ENCODE results near the gene ICAM4. TPM values are rescaled to one million over a fixed set of nuclear protein-coding genes. Genes with fewer than 3 reads are reported as not detected.

ICAM4 gene
- total and polyA plus RNA-seq, 2 donors (not counting 3 experiments of a cell fraction or from before 2014, with no cell fraction given): 0.44 to 0.49 TPM

DNA sequence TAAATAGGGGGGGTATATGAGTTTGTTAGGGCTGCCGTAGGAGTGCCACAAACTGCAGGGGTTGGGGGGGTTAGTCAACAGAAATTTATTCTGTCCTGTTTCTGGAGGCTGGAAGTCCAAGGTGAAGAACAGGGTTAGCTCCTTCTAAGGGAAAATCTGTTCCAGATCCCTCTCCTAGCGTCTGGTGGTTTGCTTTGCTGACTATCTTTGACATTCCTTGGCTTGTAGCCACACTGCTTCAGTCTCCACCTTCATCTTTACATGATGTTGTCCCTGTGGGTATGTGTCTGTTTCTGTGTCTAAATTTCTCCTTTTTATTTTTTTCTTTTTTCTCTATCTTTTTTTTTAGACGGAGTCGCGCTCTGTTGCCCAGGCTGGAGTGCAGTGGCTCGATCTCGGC, 24.0 kb upstream of the ICAM4 start:
- H3K4me2 ChIP-seq (ENCODE audit: insufficient read depth, low read length): no peak overlapping the region
- no TSS peak for BruUV-seq (replicated peaks)
- POLR2A ChIA-PET: no interaction called here
- no peaks in the 10 kb centered on the region for H4K20me1 ChIP-seq (replicated peaks; ENCODE audit: control insufficient read depth, extremely low read depth, insufficient read depth, low read length)
- H3K27ac ChIP-seq (ENCODE audit: insufficient read depth, low read depth, low read length): no peak overlapping the region
- peaks cover 0 to 5% of the 10 kb centered on the region in 2 experiments for H3K36me3 ChIP-seq (ENCODE audit: control insufficient read depth in 2 of 2, extremely low read depth in 1 of 2, insufficient read depth in 2 of 2, low read length in 2 of 2)
- intact Hi-C loops (cut with micrococcal nuclease): no loop called here
- CTCF ChIA-PET: interaction anchor here (0.6 to 10.0 kb wide), 2 partner anchors 44 to 127 kb away, joined by 4 to 606 read pairs; no protein-coding TSS in a partner anchor
- no peak overlapping the region for H2AFZ ChIP-seq (ENCODE audit: low read depth, low read length)
- peaks cover under 1% of the 10 kb centered on the region for H3K4me1 ChIP-seq (ENCODE audit: control insufficient read depth, extremely low read depth, insufficient read depth, low read length)
- no peaks in the 10 kb centered on the region for H3K27me3 ChIP-seq (ENCODE audit: control insufficient read depth in 2 of 2, insufficient read depth in 2 of 2, low read length in 2 of 2)
- FAIRE-seq (no peak), DNase-seq (ENCODE audit: low read depth, low spot score) (no peak)
- dilution Hi-C loops (cut with MboI; ENCODE audit: extremely low pct_ligation_motif_present, low sequenced_read_pairs): no loop called here
- no peak overlapping the region for H3K9ac ChIP-seq (replicated peaks; ENCODE audit: extremely low read depth, insufficient read depth, low read length)
- H3K4me3 ChIP-seq (replicated peaks in 1 of 3; ENCODE audit: insufficient read depth in 1 of 3, low read depth in 1 of 3, low read length in 3 of 3): no peak overlapping the region
- no peaks in the 10 kb centered on the region for H3K79me2 ChIP-seq (ENCODE audit: control insufficient read depth, insufficient read depth, low read length)
- TF ChIP-seq EZH2 (IDR thresholded peaks at IDR 0.05; ENCODE audit: borderline replicate concordance, low read depth, low read length, severe bottlenecking) (no peak), GATA2 (IDR thresholded peaks at IDR 0.05; ENCODE audit: insufficient read depth, insufficient read length, low read depth, low read length) (no peak)
- H3K9me1 ChIP-seq (replicated peaks; ENCODE audit: control insufficient read depth, extremely low read depth, insufficient read depth, low read length): no peaks in the 10 kb centered on the region
- H3K9me3 ChIP-seq (replicated peaks; ENCODE audit: control insufficient read depth, insufficient read depth, low read length): no peaks in the 10 kb centered on the region

DNA sequence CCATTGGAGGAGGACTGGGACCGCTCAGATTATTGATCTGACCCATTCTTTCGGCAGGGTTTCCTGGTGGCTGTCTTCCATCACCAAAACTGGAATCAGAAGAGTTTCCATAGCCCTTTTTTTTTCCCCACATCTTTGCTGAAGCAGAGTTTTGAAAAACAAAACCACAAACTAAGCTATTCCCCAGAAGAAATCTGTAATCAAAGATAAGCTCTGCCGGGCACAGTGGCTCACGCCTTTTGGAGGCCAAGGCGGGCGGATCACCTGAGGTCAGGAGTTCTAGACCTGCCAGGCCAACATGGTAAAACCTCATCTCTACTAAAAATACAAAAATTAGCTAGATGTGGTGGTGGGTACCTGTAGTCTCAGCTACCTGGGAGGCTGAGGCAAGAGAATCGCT, 20.0 kb upstream of the ICAM4 start:
- CTCF ChIA-PET: interaction anchor here (0.8 to 9.0 kb wide), 5 partner anchors 8 to 137 kb away, joined by 3 to 411 read pairs (median 4); partner anchors contain the start of gene TYK2
- dilution Hi-C loops (cut with MboI; ENCODE audit: extremely low pct_ligation_motif_present, low sequenced_read_pairs): no loop called here

More for the DNA sequence above, 20.0 kb upstream of the ICAM4 start:
- POLR2A ChIA-PET: interaction anchor here (0.7 kb wide), 1 partner anchor 74 kb away, joined by 4 read pairs; no protein-coding TSS in a partner anchor
- DNase-seq (ENCODE audit: low read depth, low spot score) (no peak), FAIRE-seq (no peak)
- Histone ChIP-seq H3K79me2 (ENCODE audit: control insufficient read depth, insufficient read depth, low read length) (no peaks in the 10 kb centered on the region), H3K9me3 (replicated peaks; ENCODE audit: control insufficient read depth, insufficient read depth, low read length) (no peaks in the 10 kb centered on the region), H3K36me3 (ENCODE audit: control insufficient read depth in 2 of 2, extremely low read depth in 1 of 2, insufficient read depth in 2 of 2, low read length in 2 of 2) (no peaks in the 10 kb centered on the region), H3K4me1 (ENCODE audit: control insufficient read depth, extremely low read depth, insufficient read depth, low read length) (peaks cover 34% of the 10 kb centered on the region), H3K4me3 (replicated peaks in 1 of 3; ENCODE audit: insufficient read depth in 1 of 3, low read depth in 1 of 3, low read length in 3 of 3) (no peak overlapping the region), H4K20me1 (replicated peaks; ENCODE audit: control insufficient read depth, extremely low read depth, insufficient read depth, low read length) (no peaks in the 10 kb centered on the region), H3K27ac (ENCODE audit: insufficient read depth, low read depth, low read length) (no peak overlapping the region), H2AFZ (ENCODE audit: low read depth, low read length) (no peak overlapping the region), H3K4me2 (ENCODE audit: insufficient read depth, low read length) (no peak overlapping the region), H3K9ac (replicated peaks; ENCODE audit: extremely low read depth, insufficient read depth, low read length) (no peak overlapping the region), H3K9me1 (replicated peaks; ENCODE audit: control insufficient read depth, extremely low read depth, insufficient read depth, low read length) (no peaks in the 10 kb centered on the region), H3K27me3 (ENCODE audit: control insufficient read depth in 2 of 2, insufficient read depth in 2 of 2, low read length in 2 of 2) (no peaks in the 10 kb centered on the region)
- TF ChIP-seq FOS (IDR thresholded peaks at IDR 0.05; ENCODE audit: borderline replicate concordance, insufficient read depth, low read length) (no peak), MYC (IDR thresholded peaks at IDR 0.05; ENCODE audit: low read depth, low read length) (no peak)
- TF ChIP-seq, protein P1, sequence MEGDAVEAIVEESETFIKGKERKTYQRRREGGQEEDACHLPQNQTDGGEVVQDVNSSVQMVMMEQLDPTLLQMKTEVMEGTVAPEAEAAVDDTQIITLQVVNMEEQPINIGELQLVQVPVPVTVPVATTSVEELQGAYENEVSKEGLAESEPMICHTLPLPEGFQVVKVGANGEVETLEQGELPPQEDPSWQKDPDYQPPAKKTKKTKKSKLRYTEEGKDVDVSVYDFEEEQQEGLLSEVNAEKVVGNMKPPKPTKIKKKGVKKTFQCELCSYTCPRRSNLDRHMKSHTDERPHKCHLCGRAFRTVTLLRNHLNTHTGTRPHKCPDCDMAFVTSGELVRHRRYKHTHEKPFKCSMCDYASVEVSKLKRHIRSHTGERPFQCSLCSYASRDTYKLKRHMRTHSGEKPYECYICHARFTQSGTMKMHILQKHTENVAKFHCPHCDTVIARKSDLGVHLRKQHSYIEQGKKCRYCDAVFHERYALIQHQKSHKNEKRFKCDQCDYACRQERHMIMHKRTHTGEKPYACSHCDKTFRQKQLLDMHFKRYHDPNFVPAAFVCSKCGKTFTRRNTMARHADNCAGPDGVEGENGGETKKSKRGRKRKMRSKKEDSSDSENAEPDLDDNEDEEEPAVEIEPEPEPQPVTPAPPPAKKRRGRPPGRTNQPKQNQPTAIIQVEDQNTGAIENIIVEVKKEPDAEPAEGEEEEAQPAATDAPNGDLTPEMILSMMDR (IDR thresholded peaks at IDR 0.05; ENCODE audit: extremely low read depth in 1 of 2, insufficient read depth in 1 of 2, low read depth in 1 of 2, low read length in 2 of 2): no peak
- intact Hi-C loops (cut with micrococcal nuclease): no loop called here
- no TSS peak for BruUV-seq (replicated peaks)
